HEK293 (cell line): ENCODE results near the gene IL12B.

Experiments used
- CTCF ChIA-PET: fragments of 350-600 bp; formaldehyde crosslinking; extraction: SDS; loops from one replicate; lab custom pipeline; 2021; ENCODE audit warnings: antibody characterized with exemption; lab: Yijun Ruan, JAX
- POLR2A ChIA-PET: fragments of 300-600 bp; formaldehyde crosslinking; extraction: SDS; loops from one replicate; lab custom pipeline; 2020; ENCODE audit warnings: antibody characterized with exemption, inconsistent platforms; lab: Yijun Ruan, JAX
- H3K27ac ChIP-seq: fragments of 200-500 bp; sonication (Bioruptor generic); 2 replicates; pipeline ENCODE4 v1.5.1; 2014; ENCODE audit warnings: low read depth, low read length, control low read depth, inconsistent platforms; ENCODE audit errors: extremely low read depth
- H3K36me3 ChIP-seq, 2 experiments: fragments of 200-500 bp in 1 of 2; sonication (Bioruptor generic) in 1 of 2; 1 replicate in 1 of 2; 2 replicates in 1 of 2; pipeline ENCODE4 v1.5.1; 2014 to 2017; ENCODE audit warnings: inconsistent platforms in 2 of 2, low read length in 2 of 2; ENCODE audit not compliant: control insufficient read depth in 2 of 2, insufficient read depth in 1 of 2
- H3K4me1 ChIP-seq: fragments of 200-500 bp; sonication (Bioruptor generic); 2 replicates; pipeline ENCODE4 v1.5.1; 2014; ENCODE audit warnings: mild to moderate bottlenecking, low read length, inconsistent platforms; ENCODE audit not compliant: control insufficient read depth, insufficient read depth
- H3K4me3 ChIP-seq: 2 replicates; pipeline ENCODE4 v1.5.1; 2011; ENCODE audit warnings: low read depth, mild to moderate bottlenecking, control low read depth, low read length, moderate library complexity
- H3K9me3 ChIP-seq: fragments of 200-500 bp; sonication (Bioruptor generic); 2 replicates; pipeline ENCODE4 v1.5.1; 2014; ENCODE audit warnings: low read depth, low read length, inconsistent platforms; ENCODE audit not compliant: control insufficient read depth, insufficient read depth
- GLI2 ChIP-seq: fragments of 450-650 bp; formaldehyde crosslinking; IDR thresholded peaks from 2 replicates; pipeline ENCODE4; 2017; ENCODE audit warnings: missing biosample characterization, missing genetic modification characterization, low read depth, borderline replicate concordance
- KLF8 ChIP-seq: fragments of 450-650 bp; formaldehyde crosslinking; IDR thresholded peaks from 2 replicates; pipeline ENCODE4 v1.5.1; 2016; ENCODE audit warnings: missing biosample characterization, missing genetic modification characterization
- OSR2 ChIP-seq: fragments of 450-650 bp; formaldehyde crosslinking; IDR thresholded peaks from 2 replicates; pipeline ENCODE4 v1.5.1; 2016; ENCODE audit warnings: missing biosample characterization, missing genetic modification characterization
- SALL2 ChIP-seq: fragments of 450-650 bp; formaldehyde crosslinking; IDR thresholded peaks from 2 replicates; pipeline ENCODE4 v1.5.0; 2017; ENCODE audit warnings: missing biosample characterization, mild to moderate bottlenecking, missing genetic modification characterization, borderline replicate concordance
- ZBTB20 ChIP-seq: fragments of 450-650 bp; formaldehyde crosslinking; IDR thresholded peaks from 2 replicates; pipeline ENCODE4 v1.5.1; 2016; ENCODE audit warnings: missing biosample characterization, missing genetic modification characterization
- ZBTB7A ChIP-seq: fragments of 450-650 bp; formaldehyde crosslinking; IDR thresholded peaks from 2 replicates; pipeline ENCODE4 v1.5.1; 2016; ENCODE audit warnings: low read depth, missing biosample characterization, missing genetic modification characterization
- ZNF146 ChIP-seq: fragments of 450-650 bp; formaldehyde crosslinking; IDR thresholded peaks from 2 replicates; pipeline ENCODE4 v1.5.1; 2016; ENCODE audit warnings: missing biosample characterization, missing genetic modification characterization
- ZNF202 ChIP-seq: fragments of 450-650 bp; formaldehyde crosslinking; IDR thresholded peaks from 2 replicates; pipeline ENCODE4 v1.5.1; 2016; ENCODE audit warnings: missing biosample characterization, missing genetic modification characterization, borderline replicate concordance
- ZNF501 ChIP-seq: fragments of 450-650 bp; formaldehyde crosslinking; IDR thresholded peaks from 2 replicates; pipeline ENCODE4 v1.5.1; 2016; ENCODE audit warnings: missing biosample characterization, missing genetic modification characterization
- ZNF521 ChIP-seq: fragments of 450-650 bp; formaldehyde crosslinking; IDR thresholded peaks from 2 replicates; pipeline ENCODE4 v1.5.1; 2017; ENCODE audit warnings: missing biosample characterization, mild to moderate bottlenecking, missing genetic modification characterization
- ZNF561 ChIP-seq: fragments of 450-650 bp; IDR thresholded peaks from 2 replicates; pipeline ENCODE4 v1.5.1; 2018; ENCODE audit warnings: missing biosample characterization, missing genetic modification characterization, borderline replicate concordance
- ZNF571 ChIP-seq: fragments of 450-650 bp; formaldehyde crosslinking; IDR thresholded peaks from 2 replicates; pipeline ENCODE4 v1.5.0; 2017; ENCODE audit warnings: missing biosample characterization, missing genetic modification characterization
- ZNF610 ChIP-seq: fragments of 450-650 bp; formaldehyde crosslinking; IDR thresholded peaks from 2 replicates; pipeline ENCODE4 v1.5.1; 2016; ENCODE audit warnings: missing biosample characterization, missing genetic modification characterization, borderline replicate concordance
- ZNF785 ChIP-seq: fragments of 450-650 bp; formaldehyde crosslinking; IDR thresholded peaks from 2 replicates; pipeline ENCODE4 v1.5.1; 2016; ENCODE audit warnings: missing biosample characterization, missing genetic modification characterization
- TF ChIP-seq, protein P1 (sequence below): fragments of 450-650 bp; formaldehyde crosslinking; IDR thresholded peaks from 2 replicates; pipeline ENCODE4 v1.5.1; 2016; ENCODE audit warnings: missing biosample characterization, missing genetic modification characterization, borderline replicate concordance
- TF ChIP-seq, protein P2 (sequence below): fragments of 450-650 bp; formaldehyde crosslinking; IDR thresholded peaks from 2 replicates; pipeline ENCODE4 v1.5.1; 2016; ENCODE audit warnings: missing biosample characterization, missing genetic modification characterization
- TF ChIP-seq, protein P3 (sequence below): fragments of 450-650 bp; formaldehyde crosslinking; IDR thresholded peaks from 2 replicates; pipeline ENCODE4; 2016; ENCODE audit warnings: missing biosample characterization, missing genetic modification characterization
- TF ChIP-seq, protein P4 (sequence below): fragments of 450-650 bp; formaldehyde crosslinking; IDR thresholded peaks from 2 replicates; pipeline ENCODE4 v1.5.1; 2017; ENCODE audit warnings: missing biosample characterization, missing genetic modification characterization
- TF ChIP-seq, protein P5 (sequence below): fragments of 450-650 bp; formaldehyde crosslinking; IDR thresholded peaks from 2 replicates; pipeline ENCODE4 v1.5.1; 2016; ENCODE audit warnings: missing biosample characterization, missing genetic modification characterization
- TF ChIP-seq, protein P6 (sequence below): fragments of 450-650 bp; formaldehyde crosslinking; IDR thresholded peaks from 2 replicates; pipeline ENCODE4 v1.5.1; 2016; ENCODE audit warnings: missing biosample characterization, missing genetic modification characterization, borderline replicate concordance

IL12B gene

DNA sequence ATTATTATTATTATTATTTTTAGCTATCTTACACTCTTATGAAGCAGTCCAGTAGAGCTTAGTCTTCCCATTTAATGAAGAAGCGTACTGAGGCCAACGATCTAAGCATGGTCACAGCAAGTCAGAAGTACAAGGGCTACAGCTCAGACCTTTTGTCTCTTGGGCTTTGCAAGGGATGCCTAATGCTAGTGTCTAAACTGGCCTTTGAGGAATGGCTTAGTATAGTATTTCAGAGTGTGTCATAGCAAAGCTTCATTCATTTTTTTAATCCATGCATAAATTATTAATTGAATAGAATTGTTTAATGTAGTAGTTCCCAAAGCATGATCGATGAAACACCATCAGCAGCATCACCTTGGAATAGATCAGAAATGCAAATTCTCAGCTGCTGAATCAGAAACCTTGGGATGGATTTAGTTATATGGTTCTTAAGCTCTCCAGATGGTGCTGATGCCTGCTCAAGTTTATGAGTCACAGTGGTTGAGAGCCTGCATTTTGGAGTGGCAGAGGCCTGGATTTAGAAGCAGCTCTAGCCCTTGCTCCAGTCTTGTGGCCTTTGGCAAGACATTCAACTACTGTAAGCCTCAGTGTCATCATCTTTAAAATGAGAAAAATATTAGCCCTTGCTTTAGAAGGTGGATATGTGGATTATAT is 6.1 kb downstream of the IL12B start:
- no peaks in the 10 kb centered on the region for H3K36me3 ChIP-seq
- ChIA-PET CTCF (interaction anchor here (0.6 to 2.9 kb wide), 8 partner anchors 7 to 167 kb away, joined by 3 to 9 read pairs (median 4); no protein-coding TSS in a partner anchor), POLR2A (no interaction called here)
- no peak overlapping the region for H3K27ac ChIP-seq
- no peaks in the 10 kb centered on the region for H3K4me1 ChIP-seq
- no peaks in the 10 kb centered on the region for H3K9me3 ChIP-seq
- TF ChIP-seq, protein P1, sequence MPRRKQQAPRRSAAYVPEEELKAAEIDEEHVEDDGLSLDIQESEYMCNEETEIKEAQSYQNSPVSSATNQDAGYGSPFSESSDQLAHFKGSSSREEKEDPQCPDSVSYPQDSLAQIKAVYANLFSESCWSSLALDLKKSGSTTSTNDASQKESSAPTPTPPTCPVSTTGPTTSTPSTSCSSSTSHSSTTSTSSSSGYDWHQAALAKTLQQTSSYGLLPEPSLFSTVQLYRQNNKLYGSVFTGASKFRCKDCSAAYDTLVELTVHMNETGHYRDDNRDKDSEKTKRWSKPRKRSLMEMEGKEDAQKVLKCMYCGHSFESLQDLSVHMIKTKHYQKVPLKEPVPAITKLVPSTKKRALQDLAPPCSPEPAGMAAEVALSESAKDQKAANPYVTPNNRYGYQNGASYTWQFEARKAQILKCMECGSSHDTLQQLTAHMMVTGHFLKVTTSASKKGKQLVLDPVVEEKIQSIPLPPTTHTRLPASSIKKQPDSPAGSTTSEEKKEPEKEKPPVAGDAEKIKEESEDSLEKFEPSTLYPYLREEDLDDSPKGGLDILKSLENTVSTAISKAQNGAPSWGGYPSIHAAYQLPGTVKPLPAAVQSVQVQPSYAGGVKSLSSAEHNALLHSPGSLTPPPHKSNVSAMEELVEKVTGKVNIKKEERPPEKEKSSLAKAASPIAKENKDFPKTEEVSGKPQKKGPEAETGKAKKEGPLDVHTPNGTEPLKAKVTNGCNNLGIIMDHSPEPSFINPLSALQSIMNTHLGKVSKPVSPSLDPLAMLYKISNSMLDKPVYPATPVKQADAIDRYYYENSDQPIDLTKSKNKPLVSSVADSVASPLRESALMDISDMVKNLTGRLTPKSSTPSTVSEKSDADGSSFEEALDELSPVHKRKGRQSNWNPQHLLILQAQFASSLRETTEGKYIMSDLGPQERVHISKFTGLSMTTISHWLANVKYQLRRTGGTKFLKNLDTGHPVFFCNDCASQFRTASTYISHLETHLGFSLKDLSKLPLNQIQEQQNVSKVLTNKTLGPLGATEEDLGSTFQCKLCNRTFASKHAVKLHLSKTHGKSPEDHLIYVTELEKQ (tag by site-specific recombination) = no peak
- TF ChIP-seq ZNF785 (tag by site-specific recombination) (no peak), ZNF146 (no peak), ZBTB20 (tag by site-specific recombination) (no peak), ZNF610 (no peak)
- TF ChIP-seq, protein P2, sequence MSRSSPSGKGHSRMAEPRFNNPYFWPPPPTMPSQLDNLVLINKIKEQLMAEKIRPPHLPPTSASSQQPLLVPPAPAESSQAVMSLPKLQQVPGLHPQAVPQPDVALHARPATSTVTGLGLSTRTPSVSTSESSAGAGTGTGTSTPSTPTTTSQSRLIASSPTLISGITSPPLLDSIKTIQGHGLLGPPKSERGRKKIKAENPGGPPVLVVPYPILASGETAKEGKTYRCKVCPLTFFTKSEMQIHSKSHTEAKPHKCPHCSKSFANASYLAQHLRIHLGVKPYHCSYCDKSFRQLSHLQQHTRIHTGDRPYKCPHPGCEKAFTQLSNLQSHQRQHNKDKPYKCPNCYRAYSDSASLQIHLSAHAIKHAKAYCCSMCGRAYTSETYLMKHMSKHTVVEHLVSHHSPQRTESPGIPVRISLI (tag by site-specific recombination) = no peak
- no peak overlapping the region for H3K4me3 ChIP-seq

DNA sequence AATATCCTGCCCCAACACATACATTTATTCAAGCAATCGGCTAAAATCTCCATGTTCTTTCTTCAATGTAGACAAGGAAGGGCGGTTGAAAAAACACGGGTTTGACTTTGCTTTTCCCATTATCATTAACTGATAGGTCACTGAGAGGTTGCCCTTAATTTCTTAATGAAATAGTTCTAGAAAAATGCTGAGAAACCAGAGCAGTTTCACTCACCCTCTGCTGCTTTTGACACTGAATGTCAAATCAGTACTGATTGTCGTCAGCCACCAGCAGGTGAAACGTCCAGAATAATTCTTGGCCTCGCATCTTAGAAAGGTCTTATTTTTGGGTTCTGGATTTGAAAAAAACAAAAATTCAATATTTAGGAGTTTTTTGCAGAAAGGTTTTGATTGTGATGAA is 8.1 kb downstream of the IL12B start:
- H3K36me3 ChIP-seq = no peaks in the 10 kb centered on the region
- no peaks in the 10 kb centered on the region for H3K9me3 ChIP-seq
- H3K27ac ChIP-seq = no peak overlapping the region
- ChIA-PET CTCF (interaction anchor here (0.9 kb wide), 1 partner anchor 10 kb away, joined by 4 read pairs; no protein-coding TSS in a partner anchor), POLR2A (no interaction called here)
- H3K4me1 ChIP-seq = no peaks in the 10 kb centered on the region
- TF ChIP-seq ZNF202 = no peak
- TF ChIP-seq, protein P3, sequence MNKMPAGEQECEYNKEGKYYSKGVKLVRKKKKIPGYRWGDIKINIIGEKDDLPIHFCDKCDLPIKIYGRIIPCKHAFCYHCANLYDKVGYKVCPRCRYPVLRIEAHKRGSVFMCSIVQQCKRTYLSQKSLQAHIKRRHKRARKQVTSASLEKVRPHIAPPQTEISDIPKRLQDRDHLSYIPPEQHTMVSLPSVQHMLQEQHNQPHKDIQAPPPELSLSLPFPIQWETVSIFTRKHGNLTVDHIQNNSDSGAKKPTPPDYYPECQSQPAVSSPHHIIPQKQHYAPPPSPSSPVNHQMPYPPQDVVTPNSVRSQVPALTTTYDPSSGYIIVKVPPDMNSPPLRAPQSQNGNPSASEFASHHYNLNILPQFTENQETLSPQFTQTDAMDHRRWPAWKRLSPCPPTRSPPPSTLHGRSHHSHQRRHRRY (tag by site-specific recombination) = no peak
- no peak for TF ChIP-seq ZNF571 (tag by site-specific recombination)
- no peak for TF ChIP-seq ZNF501
- no peak for TF ChIP-seq GLI2
- TF ChIP-seq, protein P4, sequence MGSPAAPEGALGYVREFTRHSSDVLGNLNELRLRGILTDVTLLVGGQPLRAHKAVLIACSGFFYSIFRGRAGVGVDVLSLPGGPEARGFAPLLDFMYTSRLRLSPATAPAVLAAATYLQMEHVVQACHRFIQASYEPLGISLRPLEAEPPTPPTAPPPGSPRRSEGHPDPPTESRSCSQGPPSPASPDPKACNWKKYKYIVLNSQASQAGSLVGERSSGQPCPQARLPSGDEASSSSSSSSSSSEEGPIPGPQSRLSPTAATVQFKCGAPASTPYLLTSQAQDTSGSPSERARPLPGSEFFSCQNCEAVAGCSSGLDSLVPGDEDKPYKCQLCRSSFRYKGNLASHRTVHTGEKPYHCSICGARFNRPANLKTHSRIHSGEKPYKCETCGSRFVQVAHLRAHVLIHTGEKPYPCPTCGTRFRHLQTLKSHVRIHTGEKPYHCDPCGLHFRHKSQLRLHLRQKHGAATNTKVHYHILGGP (tag by site-specific recombination) = no peak
- TF ChIP-seq, protein P5, sequence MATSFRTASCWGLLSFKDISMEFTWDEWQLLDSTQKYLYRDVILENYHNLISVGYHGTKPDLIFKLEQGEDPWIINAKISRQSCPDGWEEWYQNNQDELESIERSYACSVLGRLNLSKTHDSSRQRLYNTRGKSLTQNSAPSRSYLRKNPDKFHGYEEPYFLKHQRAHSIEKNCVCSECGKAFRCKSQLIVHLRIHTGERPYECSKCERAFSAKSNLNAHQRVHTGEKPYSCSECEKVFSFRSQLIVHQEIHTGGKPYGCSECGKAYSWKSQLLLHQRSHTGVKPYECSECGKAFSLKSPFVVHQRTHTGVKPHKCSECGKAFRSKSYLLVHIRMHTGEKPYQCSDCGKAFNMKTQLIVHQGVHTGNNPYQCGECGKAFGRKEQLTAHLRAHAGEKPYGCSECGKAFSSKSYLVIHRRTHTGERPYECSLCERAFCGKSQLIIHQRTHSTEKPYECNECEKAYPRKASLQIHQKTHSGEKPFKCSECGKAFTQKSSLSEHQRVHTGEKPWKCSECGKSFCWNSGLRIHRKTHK (tag by site-specific recombination) = no peak
- TF ChIP-seq, protein P6, sequence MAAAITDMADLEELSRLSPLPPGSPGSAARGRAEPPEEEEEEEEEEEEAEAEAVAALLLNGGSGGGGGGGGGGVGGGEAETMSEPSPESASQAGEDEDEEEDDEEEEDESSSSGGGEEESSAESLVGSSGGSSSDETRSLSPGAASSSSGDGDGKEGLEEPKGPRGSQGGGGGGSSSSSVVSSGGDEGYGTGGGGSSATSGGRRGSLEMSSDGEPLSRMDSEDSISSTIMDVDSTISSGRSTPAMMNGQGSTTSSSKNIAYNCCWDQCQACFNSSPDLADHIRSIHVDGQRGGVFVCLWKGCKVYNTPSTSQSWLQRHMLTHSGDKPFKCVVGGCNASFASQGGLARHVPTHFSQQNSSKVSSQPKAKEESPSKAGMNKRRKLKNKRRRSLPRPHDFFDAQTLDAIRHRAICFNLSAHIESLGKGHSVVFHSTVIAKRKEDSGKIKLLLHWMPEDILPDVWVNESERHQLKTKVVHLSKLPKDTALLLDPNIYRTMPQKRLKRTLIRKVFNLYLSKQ (tag by site-specific recombination) = no peak
- TF ChIP-seq KLF8 (tag by site-specific recombination) = no peak
- no peak for TF ChIP-seq ZNF521 (tag by site-specific recombination)
- TF ChIP-seq, protein P1 (tag by site-specific recombination) = no peak
- no peak for TF ChIP-seq SALL2 (tag by site-specific recombination)
- TF ChIP-seq ZNF561 (tag by site-specific recombination) = no peak
- no peak for TF ChIP-seq OSR2 (tag by site-specific recombination)
- no peak for TF ChIP-seq ZBTB7A
- TF ChIP-seq, all 188 proteins: peak for 0
- H3K4me3 ChIP-seq = no peak overlapping the region
